ENCODE data around the gene DIAPH2.

- TF ChIP-seq, protein P1, sequence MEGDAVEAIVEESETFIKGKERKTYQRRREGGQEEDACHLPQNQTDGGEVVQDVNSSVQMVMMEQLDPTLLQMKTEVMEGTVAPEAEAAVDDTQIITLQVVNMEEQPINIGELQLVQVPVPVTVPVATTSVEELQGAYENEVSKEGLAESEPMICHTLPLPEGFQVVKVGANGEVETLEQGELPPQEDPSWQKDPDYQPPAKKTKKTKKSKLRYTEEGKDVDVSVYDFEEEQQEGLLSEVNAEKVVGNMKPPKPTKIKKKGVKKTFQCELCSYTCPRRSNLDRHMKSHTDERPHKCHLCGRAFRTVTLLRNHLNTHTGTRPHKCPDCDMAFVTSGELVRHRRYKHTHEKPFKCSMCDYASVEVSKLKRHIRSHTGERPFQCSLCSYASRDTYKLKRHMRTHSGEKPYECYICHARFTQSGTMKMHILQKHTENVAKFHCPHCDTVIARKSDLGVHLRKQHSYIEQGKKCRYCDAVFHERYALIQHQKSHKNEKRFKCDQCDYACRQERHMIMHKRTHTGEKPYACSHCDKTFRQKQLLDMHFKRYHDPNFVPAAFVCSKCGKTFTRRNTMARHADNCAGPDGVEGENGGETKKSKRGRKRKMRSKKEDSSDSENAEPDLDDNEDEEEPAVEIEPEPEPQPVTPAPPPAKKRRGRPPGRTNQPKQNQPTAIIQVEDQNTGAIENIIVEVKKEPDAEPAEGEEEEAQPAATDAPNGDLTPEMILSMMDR (IDR thresholded peaks at IDR 0.05): no peak
- TF ChIP-seq EZH2 (IDR thresholded peaks at IDR 0.05; ENCODE audit: borderline replicate concordance, insufficient read depth, low read depth, low read length, poor library complexity, severe bottlenecking): no peak
These were observed 794.7 kb downstream of the DIAPH2 start for GRCh38 chrX:97479106-97479890.

Measured in B cell (primary cell).